GM19468 (cell line): ENCODE data around the gene SSBP2.
"Not testable (repeated sequence)": the region's sequence is repeated elsewhere in the genome, so short reads cannot be mapped to it uniquely, and the experiment has no call there.

Experiments used
- ATAC-seq: cut with Tn5 transposase; IDR thresholded peaks from one replicate; pipeline ENCODE4 v1.9.1; 2021; ENCODE audit warnings: mild to moderate bottlenecking, moderate library complexity, moderate number of reproducible peaks; ENCODE audit not compliant: unreplicated experiment; ENCODE audit errors: extremely low read depth

Gene SSBP2

DNA sequence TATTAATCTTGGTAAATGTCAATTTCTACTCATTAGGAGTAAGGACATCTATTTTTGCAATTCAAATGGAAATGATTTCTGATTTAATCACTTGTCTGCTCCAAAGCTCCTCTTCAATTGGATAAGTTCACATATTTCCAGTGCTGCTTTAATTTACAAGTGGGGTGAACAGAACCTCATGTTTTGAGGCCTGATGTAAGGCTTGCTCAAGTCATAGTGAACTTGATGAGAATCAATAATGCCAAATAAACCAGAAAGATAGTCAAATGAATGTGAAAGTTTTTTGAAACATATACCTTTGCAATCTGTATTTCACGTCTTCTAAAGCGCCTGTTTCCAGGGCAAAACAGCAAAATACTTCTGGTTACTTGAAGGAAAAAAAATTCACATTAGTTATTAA, 341.5 kb downstream of the SSBP2 start:
- ATAC-seq, result no peak

DNA sequence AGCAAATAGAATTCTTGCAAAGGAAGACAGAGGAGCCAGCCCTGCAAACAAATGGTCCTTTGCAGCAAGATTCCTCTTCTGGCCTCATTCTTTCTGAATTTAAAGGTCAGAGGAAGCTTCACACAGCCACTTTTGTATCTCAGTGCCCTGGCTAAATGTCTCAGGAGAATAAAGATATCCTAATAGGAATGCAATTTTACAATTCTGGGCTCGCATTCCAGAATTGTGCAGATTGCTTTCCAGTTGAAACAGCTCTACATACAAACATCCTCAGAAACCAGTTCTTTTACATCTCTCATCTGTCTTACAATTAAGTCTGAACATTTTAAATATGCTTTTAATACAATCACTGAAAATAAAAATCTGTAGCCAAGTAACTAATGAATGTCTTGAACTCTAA, 342.4 kb downstream of the SSBP2 start:
- ATAC-seq, result no peak

DNA sequence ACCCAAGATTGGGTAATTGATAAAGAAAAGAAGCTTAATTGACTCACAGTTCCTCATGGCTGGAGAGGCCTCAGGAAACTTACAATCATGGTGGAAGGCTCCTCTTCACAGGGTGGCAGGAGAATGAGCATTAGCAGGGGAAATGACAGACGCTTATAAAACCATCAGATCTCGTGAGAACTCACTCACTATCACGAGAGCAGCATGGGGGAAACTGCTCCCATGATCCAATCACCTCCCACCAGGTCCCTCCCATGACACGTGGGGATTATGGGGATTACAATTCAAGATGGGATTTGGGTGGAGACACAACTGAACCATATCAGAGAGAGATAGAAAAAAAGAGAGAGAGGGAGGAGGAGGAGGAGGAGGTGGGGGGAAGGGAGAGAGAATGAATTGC, 343.1 kb downstream of the SSBP2 start:
- not testable (repeated sequence) for ATAC-seq

DNA sequence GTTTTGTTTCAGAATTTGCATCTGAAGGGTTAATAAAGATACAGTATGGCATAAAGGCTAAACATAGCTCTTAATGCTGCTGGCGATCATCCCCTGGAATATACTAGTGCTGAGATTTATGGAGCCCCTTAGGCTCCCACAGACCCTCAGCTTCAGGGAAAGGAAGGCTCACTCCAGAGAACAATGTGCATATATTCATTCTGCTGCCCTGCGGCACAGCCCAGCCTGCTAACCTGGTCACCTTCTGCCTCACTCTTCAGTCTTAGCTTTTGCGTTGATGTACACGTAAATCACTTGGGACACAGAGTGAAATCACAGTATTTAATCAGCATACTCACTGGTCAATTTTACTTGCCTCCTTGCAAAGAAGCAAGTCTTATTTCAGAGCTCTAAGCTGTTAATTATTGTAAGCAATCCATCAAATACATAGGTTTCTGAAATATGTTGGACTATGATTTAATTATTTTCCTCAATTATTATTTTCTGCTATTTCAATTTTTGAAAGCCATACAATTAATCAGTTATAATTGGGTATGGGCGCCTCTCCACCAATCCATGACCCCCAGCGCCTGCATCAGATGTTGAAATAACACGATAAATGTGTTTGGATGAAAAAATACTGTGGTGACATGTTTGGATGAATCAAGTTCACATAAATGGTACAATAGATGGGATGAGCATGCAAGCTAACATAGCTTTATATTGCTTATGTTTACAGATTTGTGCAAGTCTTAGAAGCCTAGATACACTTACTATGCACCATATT, 345.6 kb downstream of the SSBP2 start:
- no peak for ATAC-seq

DNA sequence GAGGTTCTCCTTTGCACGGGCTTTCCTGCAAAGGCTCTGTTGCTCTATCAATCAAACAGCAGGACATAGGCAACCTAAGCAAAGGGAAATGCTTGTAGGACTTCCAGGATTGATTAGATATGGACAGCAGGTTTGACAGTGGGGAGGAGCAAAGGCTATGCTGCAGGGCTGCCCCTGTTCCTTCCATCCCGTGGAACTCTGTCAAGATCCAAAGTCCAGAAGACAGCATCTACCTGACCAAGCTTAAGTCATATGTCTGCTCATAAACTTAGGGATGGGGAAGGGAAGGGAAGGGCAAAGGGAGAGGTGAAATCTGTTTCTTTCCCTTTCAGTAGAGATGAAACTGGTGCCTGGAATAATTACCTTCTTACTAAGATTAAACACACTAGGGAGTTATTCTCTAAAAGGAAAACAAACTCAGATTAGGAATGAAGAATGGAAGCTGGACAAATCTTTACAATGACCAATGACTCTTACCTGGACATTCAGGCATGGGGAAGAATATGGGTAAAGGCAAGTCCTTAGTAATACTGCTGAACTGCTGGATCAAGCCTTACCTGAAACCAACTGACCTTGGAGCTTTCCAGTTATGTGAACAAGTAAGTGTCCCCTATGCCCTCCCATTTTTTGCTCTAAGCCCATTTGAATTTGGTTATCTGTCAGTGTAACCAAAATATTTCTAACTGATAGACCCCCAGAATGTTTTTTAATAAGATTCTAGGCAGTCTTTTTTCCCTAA, 348.5 kb downstream of the SSBP2 start:
- no peak for ATAC-seq

DNA sequence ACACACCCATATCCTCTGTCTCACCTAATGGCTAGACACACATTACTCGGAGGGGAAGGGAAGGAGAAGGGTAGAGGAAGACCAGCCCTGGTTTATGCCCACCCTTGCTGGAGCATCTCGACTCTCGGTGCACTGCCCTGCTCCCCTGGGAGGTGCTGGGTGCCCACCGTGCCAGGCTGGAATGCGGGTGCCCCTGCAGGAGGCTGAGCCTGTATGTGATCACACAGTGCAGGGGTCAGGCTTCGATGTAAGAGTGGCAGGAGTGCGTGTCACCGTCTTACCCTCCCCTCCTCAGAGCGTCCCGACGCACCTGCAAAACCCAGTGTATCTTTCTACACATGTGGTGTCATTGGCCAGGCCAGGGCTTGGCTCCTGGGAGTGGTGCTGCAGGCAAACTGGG, 349.6 kb downstream of the SSBP2 start:
- no peak for ATAC-seq

DNA sequence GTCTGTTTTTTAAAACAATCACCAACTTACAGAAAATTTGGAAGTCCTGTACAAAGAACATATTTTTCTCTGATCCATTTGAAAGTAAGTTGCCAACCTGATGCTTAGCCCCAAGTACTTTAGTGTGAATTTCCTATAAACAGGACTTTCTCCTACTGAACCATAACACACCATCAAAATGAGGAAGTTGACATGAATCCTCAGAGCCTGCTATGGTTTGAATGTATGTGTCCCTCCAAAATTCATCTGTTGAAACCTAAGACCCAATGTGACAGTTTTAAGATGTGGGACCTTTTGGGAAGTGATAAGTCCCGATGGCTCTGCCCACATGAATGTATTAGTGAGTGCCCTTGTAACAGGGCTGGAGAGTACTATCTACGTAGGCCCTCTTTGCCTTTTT, 350.5 kb downstream of the SSBP2 start:
- ATAC-seq, result no peak

DNA sequence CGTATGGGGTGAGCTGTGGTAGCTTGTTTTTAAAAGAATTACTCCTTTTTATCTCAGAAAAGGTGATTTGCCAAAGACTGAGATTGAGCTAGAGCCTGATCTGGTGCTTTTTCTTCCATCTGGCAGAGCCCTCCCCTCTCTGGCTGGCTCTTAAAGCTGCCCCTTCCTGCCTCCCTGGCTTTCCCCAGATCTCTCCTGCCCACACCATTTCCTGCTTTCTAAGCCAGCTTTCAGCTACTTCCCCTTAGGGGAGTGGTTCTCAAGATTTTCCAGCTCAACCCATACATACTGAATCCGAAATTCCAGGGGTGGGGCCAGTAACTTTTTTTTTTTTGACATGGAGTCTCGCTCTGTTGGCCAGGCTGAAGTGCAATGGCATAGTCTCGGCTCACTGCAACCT, 352.2 kb downstream of the SSBP2 start:
- ATAC-seq, result no peak

DNA sequence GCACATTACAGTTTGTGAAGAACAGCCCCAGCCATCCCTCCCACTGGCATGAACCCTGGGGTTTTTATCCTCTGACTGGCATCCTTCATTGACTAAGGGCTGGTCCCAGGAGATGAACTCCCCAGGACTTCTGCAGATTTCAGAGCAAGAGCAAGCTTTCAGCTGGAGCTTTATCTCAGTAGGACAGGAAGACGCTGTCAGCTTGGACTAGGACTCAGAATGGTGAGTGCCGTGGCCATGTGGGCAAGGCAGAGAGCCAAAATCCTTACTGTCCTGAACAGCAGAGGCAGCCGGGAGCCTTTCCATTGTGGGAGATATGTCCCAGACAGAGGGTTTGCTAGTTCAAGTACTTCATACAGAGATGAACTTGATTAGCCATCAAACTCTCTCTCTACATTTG, 353.7 kb downstream of the SSBP2 start:
- no peak for ATAC-seq

DNA sequence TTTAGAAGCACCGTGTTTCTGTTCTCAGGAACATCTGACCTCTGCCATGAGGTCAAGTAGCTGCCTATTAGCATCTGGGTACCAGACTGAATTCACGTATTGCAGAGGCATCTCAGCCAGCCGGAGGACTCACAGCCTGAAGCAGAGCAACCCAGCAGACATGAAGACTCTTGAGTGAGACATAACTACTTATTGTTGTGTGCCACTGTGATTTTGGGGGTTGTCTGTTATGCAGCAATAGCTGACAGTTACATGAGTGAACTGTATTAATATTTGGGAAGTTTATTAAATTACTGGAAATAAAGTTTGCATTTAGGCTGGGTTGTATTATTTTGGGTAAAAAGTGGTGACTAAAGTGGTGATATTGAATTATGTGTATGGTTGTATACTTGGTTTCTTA, 355.6 kb downstream of the SSBP2 start:
- ATAC-seq, result no peak

DNA sequence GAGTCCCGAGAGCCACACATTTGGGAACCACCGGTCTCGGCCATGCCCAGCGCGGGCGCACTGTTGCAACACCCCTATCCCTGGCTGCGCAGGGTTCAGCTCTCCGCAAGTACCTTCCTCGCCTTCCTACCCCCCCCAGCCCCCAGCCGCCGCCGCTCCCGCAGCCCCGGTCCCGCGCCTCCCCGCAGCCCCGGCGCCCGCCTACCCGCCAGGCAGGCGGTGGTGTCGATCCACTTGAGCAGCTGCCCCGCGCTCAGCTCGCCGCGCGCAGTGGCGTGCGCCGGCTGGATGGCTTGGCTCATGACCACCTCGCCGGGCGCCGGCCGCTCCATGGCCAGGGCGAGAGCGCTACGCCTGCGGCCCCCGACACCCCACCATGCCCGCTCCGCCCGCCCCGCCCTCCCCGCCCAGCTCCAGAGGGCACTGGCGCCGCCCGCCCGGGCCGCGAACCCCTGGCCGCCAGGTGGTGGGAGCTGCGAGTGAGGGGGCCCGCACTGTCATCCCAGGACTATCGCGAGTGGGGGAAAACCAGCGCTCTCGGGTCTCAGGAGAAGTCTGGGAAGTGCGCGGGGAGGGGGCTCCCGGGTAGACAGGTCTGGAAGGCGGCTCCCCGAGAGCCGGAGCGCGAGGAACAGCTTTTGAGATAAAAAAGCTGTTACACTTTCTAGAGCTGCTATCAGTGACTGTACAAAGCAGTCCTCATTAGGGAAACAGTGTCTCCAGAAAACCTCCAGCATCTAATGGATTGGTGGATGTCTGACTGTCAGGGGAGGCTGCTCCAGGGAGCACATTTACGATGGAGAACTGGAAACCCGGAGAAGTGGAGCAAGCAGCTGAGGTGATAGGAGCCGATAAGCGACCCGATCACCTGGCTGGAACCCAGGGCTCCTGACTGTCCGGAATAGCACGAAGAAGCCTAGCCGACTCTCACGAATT, 356.8 kb downstream of the SSBP2 start, which contains the start of gene ACOT12:
Gene ACOT12, minus strand, starts transcription at position 352 of the 936 bp plus-strand sequence. Its CDS starts 20 bp downstream, at position 332.
- no peak for ATAC-seq

DNA sequence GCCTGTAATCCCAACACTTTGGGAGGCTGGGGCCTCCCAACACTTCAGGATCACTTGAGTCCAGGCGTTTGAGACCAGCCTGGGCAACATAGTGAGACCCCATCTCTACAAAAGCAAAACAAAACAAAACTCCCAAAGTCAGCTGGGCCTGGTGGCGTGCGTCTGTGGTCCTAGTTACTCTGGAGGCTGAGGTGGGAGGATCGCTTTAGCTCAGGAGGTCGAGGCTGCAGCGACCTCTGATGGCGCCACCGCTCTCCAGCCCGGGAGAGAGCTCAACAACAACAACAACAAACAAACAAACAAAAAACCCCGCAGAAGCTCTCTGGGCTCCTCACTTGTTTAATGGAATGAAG, 357.5 kb downstream of the SSBP2 start:
- ATAC-seq, result no peak

DNA sequence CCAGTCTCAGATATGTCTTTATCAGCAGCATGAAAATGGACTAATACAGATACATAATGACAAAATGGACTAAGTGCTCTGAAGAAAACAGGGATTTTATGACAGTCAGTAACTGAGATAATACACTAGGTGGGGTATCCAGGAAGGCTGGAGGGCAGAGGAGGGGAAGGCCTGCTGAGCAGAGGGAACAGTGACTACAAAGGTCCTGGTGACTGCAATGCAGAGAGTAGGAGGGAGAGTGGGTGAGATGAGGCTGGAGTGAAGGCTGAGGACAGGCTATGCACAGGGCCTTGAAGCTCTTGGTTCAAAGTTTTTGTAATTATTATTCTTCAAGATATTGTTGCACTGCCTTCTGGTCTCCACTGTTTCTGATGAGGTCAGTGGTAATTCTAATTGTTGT, 361.9 kb downstream of the SSBP2 start:
- no peak for ATAC-seq

DNA sequence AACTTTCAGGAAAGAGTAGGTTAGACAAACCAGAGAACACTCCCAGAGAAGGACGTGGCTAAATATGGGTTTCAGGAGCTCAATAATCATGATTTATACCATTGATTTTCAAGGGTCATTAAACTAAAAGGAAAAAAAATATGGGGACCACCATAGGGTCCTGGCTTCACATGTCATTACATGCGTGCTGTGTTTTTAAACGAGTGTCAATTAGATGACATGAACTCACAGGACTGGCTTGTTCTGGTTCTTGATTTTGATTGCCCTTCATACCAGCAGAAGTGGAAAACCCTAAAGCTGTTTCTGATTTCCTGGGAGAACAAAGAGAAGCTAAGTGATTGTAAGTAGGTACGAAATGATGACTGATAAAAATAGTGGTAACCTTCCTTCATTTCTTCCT, 362.7 kb downstream of the SSBP2 start:
- no peak for ATAC-seq

DNA sequence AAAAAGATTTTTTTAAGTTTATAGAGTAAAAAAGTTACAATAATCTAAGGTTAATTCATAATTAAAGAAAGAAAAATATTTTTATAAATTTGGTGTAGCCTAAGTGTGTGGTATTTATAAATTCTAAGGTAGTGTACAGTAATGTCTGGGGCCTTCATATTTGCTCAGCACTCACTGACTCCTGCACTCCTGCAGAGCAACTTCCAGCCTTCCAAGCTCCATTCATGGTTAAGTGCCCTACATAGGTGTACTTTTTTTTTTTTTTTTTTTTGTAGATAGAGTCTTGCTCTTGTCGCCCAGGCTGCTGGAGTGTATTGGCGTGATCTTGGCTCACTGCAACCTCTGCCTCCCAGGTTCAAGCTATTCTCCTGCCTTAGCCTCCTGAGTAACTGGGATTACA, 367.0 kb downstream of the SSBP2 start:
- ATAC-seq, result no peak

DNA sequence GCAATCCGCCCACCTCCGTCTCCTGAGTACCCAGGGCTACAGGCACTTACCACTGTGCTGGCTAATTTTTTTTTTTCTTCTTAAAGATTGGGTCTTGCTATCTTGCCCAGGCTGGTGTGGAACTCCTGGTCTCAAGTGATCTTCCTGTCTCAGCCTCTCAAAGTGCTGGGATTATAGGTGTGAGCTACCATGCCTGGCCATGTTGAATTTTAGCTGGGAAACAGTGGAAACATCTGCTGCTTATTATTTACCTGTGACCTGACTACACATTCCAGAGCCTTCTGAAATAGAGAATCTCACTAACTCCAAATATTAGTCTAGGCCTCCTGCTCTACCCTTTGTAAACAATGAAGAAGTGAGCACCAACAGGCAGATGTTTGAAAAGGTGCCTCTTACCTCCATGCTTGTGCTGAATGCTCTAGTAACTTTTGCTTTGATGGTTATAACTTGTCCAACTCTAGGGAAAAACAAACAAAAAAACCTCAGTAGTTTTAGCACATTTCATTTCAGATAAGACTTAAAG, 379.5 kb downstream of the SSBP2 start:
- no peak for ATAC-seq

DNA sequence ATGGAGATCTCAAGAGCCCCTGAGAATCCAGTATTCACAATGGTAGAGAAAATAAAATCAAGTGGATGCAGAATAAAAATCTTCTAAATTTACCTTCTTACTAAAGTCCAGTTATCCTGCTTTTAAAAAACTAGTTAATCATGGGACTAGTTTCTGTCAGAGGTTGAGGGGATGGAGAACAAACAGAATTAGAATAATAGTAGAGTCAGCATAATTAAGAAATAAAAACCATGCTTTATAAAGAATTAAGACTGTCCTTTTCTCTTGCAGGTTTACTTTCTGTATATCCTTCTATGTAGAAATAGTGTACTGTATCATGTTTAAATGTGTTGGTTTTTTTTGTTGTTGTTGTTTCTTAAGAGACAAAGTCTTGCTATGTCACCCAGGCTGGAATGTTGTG, 380.0 kb downstream of the SSBP2 start:
- ATAC-seq, result no peak

DNA sequence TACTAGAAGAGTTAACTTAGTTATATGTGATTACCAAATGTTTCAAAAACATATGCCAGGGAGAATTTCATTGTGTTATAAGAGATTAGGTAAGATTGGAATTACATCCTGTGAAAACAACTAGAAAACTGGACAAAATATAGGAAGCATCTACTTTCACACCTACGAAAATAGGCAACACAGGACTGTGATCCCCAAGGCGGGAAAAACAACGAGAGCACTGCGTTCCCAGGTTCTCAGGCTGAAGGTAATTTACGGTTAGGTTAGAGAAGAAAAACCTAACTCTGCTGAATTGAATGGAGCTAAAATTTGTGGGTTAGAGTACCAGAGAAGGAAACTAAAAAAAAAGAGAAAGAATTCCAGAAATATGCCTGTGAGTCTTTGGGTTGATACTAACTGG, 385.4 kb downstream of the SSBP2 start:
- ATAC-seq, result no peak

DNA sequence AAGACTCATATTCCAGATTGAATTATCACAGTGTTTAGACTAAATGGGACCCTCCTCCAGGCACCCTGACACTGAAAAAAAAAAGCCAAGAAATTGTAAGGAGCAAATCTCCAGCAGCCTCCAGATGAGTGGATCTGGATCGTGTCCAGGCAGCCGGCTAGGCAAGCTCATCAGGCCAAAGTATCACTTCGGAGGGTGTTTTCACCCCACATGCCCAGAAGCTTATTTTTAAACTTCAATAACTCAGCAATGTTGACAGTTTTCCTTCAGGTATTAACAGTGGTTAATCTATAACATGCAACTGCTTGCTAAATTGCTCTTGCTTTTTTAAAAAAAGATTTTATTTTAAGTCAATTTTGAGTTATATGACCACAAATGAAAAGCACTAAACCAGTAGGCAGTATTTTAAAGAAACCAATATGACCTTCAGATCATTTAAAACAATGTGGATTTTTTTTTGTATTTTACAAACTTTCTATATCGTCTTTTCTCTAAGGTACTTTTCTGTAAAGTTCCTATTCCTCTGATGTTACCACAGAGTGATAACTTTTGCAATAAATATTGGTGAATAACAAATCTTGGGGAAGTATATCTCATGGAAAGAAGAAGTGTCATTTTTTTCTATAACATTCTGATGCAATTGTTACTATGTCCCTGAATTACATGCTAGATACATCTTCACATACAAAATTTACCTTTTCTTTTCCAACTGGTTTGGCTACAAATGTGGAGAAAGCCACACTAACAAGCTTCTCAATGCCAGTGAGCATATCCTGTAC, 387.6 kb downstream of the SSBP2 start:
- ATAC-seq, result no peak
